Hepatocyte (in vitro differentiated cells): ENCODE results near the gene HDAC2. TPM values are rescaled to one million over a fixed set of nuclear protein-coding genes. Genes with fewer than 3 reads are reported as not detected.
A peak's percentile ranks its signal among the peaks of the same experiment; 100 is the strongest.

ENCODE experiments used
- DNase-seq: peaks from one replicate; pipeline ENCODE4 v3.0.0-alpha.2; 2016; ENCODE audit warnings: low spot score
- H2AFZ ChIP-seq: fragments of 200-600 bp; sonication (generic); 2 replicates; pipeline ENCODE4 v1.6.0; 2016; ENCODE audit warnings: antibody characterized with exemption, mild to moderate bottlenecking
- H3K27ac ChIP-seq: fragments of 200-600 bp; sonication (generic); 2 replicates; pipeline ENCODE4 v1.5.1; 2016; ENCODE audit warnings: mild to moderate bottlenecking
- H3K27me3 ChIP-seq: fragments of 200-600 bp; sonication (generic); 2 replicates; pipeline ENCODE4 v1.6.1; 2016
- H3K36me3 ChIP-seq: fragments of 200-600 bp; sonication (generic); replicated peaks from 2 replicates; pipeline ENCODE4 v1.5.1; 2016; ENCODE audit warnings: low read depth; ENCODE audit not compliant: insufficient read depth
- H3K4me1 ChIP-seq: fragments of 200-600 bp; sonication (generic); 2 replicates; pipeline ENCODE4 v1.5.1; 2016; ENCODE audit warnings: mild to moderate bottlenecking, moderate library complexity; ENCODE audit not compliant: insufficient read depth
- H3K4me2 ChIP-seq: fragments of 200-600 bp; sonication (generic); 2 replicates; pipeline ENCODE4 v1.6.0; 2016
- H3K4me3 ChIP-seq: fragments of 200-600 bp; sonication (generic); 2 replicates; pipeline ENCODE4 v1.5.1; 2016; ENCODE audit warnings: mild to moderate bottlenecking
- H3K79me2 ChIP-seq: fragments of 200-600 bp; sonication (generic); 2 replicates; pipeline ENCODE4 v1.6.0; 2017; ENCODE audit warnings: mild to moderate bottlenecking
- H3K9me2 ChIP-seq: fragments of 200-600 bp; sonication (generic); replicated peaks from 2 replicates; pipeline ENCODE4 v1.6.0; 2017; ENCODE audit warnings: mild to moderate bottlenecking; ENCODE audit not compliant: insufficient read depth
- H3K9me3 ChIP-seq: fragments of 200-600 bp; sonication (generic); 2 replicates; pipeline ENCODE4 v1.5.1; 2016; ENCODE audit warnings: low read depth, mild to moderate bottlenecking
- H4K20me1 ChIP-seq: fragments of 200-600 bp; sonication (generic); 2 replicates; pipeline ENCODE4 v1.6.0; 2016; ENCODE audit warnings: mild to moderate bottlenecking; ENCODE audit not compliant: insufficient read depth, poor library complexity, severe bottlenecking
- EZH2 ChIP-seq: fragments of 200-600 bp; sonication (generic); IDR thresholded peaks from 2 replicates; pipeline ENCODE4 v1.6.1; 2016; ENCODE audit warnings: antibody characterized with exemption, mild to moderate bottlenecking, borderline replicate concordance
- EZH2phosphoT487 ChIP-seq: fragments of 200-600 bp; sonication (generic); IDR thresholded peaks from one replicate; pipeline ENCODE4 v1.6.1; 2018; ENCODE audit warnings: antibody characterized with exemption, mild to moderate bottlenecking, low read depth, moderate library complexity; ENCODE audit not compliant: unreplicated experiment, severe bottlenecking
- WGBS: methylation state at CpG from one replicate; pipeline ENCODE4 v1.1.6; 2016; ENCODE audit warnings: low lambda C conversion rate; ENCODE audit errors: missing lambda C conversion rate; 5-methylcytosine and 5-hydroxymethylcytosine counted together
- polyA plus RNA-seq: library from polyadenylated mRNA; unstranded; fragments of >200 nt; fragmentation: Nextera tagmentation; extraction: Ambion mirVana; gene quantifications from 2 replicates; pipeline ENCODE4 v1.2.1, GENCODE V29; 2016
- total RNA-seq: library from RNA; depleted of rRNA; stranded (reverse); fragments of >200 nt; gene quantifications from 2 replicates; pipeline ENCODE4 v1.2.3, GENCODE V29; 2014
- TF ChIP-seq, protein P1 (sequence below): fragments of 200-600 bp; sonication (generic); IDR thresholded peaks from 2 replicates; pipeline ENCODE4 v1.5.1; 2016; ENCODE audit warnings: antibody characterized with exemption, mild to moderate bottlenecking; ENCODE audit not compliant: poor library complexity

Gene HDAC2
- total and polyA plus RNA-seq, 2 experiments from 2014 or later, result 139 to 173 TPM

- DNase-seq, result no peak
- H3K79me2 ChIP-seq, result no peaks in the 10 kb centered on the region
- H3K4me3 ChIP-seq, result no peak overlapping the region
- H3K4me2 ChIP-seq, result no peak overlapping the region
- no peaks in the 10 kb centered on the region for H3K27me3 ChIP-seq
- no peak overlapping the region for H3K27ac ChIP-seq
- H2AFZ ChIP-seq, result no peak overlapping the region
- peaks cover 9% of the 10 kb centered on the region for H3K4me1 ChIP-seq
- no peaks in the 10 kb centered on the region for H3K36me3 ChIP-seq
- H4K20me1 ChIP-seq, result no peaks in the 10 kb centered on the region
- H3K9me2 ChIP-seq, result no peaks in the 10 kb centered on the region
- TF ChIP-seq EZH2phosphoT487 (no peak), EZH2 (no peak)
- TF ChIP-seq, protein P1, sequence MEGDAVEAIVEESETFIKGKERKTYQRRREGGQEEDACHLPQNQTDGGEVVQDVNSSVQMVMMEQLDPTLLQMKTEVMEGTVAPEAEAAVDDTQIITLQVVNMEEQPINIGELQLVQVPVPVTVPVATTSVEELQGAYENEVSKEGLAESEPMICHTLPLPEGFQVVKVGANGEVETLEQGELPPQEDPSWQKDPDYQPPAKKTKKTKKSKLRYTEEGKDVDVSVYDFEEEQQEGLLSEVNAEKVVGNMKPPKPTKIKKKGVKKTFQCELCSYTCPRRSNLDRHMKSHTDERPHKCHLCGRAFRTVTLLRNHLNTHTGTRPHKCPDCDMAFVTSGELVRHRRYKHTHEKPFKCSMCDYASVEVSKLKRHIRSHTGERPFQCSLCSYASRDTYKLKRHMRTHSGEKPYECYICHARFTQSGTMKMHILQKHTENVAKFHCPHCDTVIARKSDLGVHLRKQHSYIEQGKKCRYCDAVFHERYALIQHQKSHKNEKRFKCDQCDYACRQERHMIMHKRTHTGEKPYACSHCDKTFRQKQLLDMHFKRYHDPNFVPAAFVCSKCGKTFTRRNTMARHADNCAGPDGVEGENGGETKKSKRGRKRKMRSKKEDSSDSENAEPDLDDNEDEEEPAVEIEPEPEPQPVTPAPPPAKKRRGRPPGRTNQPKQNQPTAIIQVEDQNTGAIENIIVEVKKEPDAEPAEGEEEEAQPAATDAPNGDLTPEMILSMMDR, result no peak
- no peaks in the 10 kb centered on the region for H3K9me3 ChIP-seq
- WGBS, result 67% methylated on average over 3 of the region's 3 CpGs
Measured at GRCh38 chr6:113908801-113909200, 62.1 kb downstream of the HDAC2 start.

DNA sequence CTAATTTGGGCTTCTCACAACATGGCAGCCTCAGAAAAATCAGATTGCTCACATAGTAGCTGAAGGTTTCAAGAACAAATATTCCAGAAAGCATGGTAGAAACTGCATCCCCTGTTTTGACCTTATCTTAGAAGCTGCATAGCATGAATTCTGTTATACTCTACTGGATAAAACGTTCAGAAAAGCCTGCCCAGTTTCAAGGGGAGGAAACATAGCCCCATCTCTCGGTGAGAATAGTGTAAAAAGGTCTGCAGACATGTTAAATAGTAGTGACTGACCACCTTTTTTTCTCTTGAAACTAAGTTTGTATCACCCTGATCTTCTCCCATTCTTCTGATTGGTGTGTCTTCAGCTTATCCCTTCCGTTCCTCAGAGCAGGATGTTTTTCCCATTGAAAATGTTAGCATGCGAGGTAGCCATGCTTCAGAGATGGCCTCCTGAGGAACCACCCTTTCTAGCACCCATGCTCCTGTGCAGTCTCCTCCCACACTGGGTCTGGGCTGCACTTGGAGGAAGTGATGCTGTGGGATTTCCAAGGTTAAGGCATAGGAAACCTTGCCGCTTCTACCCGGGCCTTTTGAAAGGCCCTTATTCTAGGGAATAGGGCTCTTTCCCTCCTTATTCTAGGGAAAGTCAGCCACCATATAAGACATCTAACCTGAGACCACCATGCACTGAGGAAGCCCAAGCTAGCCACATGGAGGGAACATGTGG lies 63.7 kb downstream of the HDAC2 start:
- H3K27me3 ChIP-seq, result no peaks in the 10 kb centered on the region

GRCh38 chr6:113903666-113904330 lies 67.2 kb downstream of the HDAC2 start:
- Histone ChIP-seq H4K20me1 (no peaks in the 10 kb centered on the region), H3K9me3 (no peaks in the 10 kb centered on the region), H3K9me2 (no peaks in the 10 kb centered on the region), H3K27ac (peak overlapping the region; percentile 61), H3K36me3 (no peaks in the 10 kb centered on the region), H3K4me3 (no peak overlapping the region), H3K4me2 (peak overlapping the region; percentile 60), H2AFZ (peak overlapping the region; percentile 17), H3K4me1 (peaks cover 14% of the 10 kb centered on the region), H3K79me2 (no peaks in the 10 kb centered on the region), H3K27me3 (no peaks in the 10 kb centered on the region)
- peak; percentile 63 for DNase-seq
- TF ChIP-seq EZH2phosphoT487 (no peak), EZH2 (no peak)
- TF ChIP-seq, protein P1, result no peak
- WGBS, result 45% methylated on average over 9 of the region's 9 CpGs

More for the DNA sequence above, 63.7 kb downstream of the HDAC2 start:
- Histone ChIP-seq H3K9me2 (no peaks in the 10 kb centered on the region), H3K36me3 (no peaks in the 10 kb centered on the region), H3K4me3 (no peak overlapping the region), H3K9me3 (no peaks in the 10 kb centered on the region), H2AFZ (no peak overlapping the region), H3K4me1 (peaks cover 9% of the 10 kb centered on the region), H4K20me1 (no peaks in the 10 kb centered on the region), H3K79me2 (no peaks in the 10 kb centered on the region), H3K27ac (no peak overlapping the region), H3K4me2 (no peak overlapping the region)
- DNase-seq, result no peak
- WGBS, result 91% methylated on average over 6 of the region's 6 CpGs
- no peak for TF ChIP-seq EZH2phosphoT487
- TF ChIP-seq, protein P1, result peak; percentile 5
